SK-N-SH treated with all-trans-retinoic acid at 6 μM for 48 hours (cell line): ENCODE results near the gene PEPD.

Source experiments
- ATAC-seq: fragments of 200-7000 bp; cut with Tn5 transposase; 3 replicates; pipeline ENCODE4 v1.9.1; 2020; ENCODE audit warnings: mild to moderate bottlenecking, moderate library complexity
- ARNTL ChIP-seq: fragments of 450-650 bp; formaldehyde crosslinking; IDR thresholded peaks from 2 replicates; pipeline ENCODE4 v1.5.0; 2020; ENCODE audit warnings: low read depth, mild to moderate bottlenecking, moderate library complexity, borderline replicate concordance
- BACH2 ChIP-seq: fragments of 250-450 bp; sonication (Bioruptor Pico); IDR thresholded peaks from 2 replicates; pipeline ENCODE4 v1.9.0; 2021; ENCODE audit warnings: mild to moderate bottlenecking, borderline replicate concordance
- CREB5 ChIP-seq: fragments of 250-450 bp; sonication (Bioruptor Pico); IDR thresholded peaks from 2 replicates; pipeline ENCODE4 v1.5.1; 2020; ENCODE audit warnings: low read depth, mild to moderate bottlenecking, moderate library complexity
- CSDC2 ChIP-seq: fragments of 250-450 bp; sonication (Bioruptor Pico); IDR thresholded peaks from 2 replicates; pipeline ENCODE4 v1.5.0; 2020; ENCODE audit warnings: mild to moderate bottlenecking, moderate library complexity
- CSRNP3 ChIP-seq: fragments of 250-450 bp; sonication (Bioruptor Pico); IDR thresholded peaks from 2 replicates; pipeline ENCODE4 v1.5.1; 2021; ENCODE audit warnings: mild to moderate bottlenecking, moderate library complexity
- ESRRG ChIP-seq: fragments of 250-450 bp; sonication (Bioruptor Pico); IDR thresholded peaks from 2 replicates; pipeline ENCODE4 v1.6.1; 2021; ENCODE audit warnings: mild to moderate bottlenecking
- GLIS3 ChIP-seq: fragments of 250-450 bp; sonication (Bioruptor Pico); IDR thresholded peaks from 2 replicates; pipeline ENCODE4 v1.5.0; 2020; ENCODE audit warnings: mild to moderate bottlenecking, moderate library complexity
- ISL1 ChIP-seq: fragments of 250-450 bp; sonication (Bioruptor Pico); IDR thresholded peaks from 2 replicates; pipeline ENCODE4 v2.1.2; 2022; ENCODE audit warnings: mild to moderate bottlenecking, moderate library complexity
- OSR1 ChIP-seq: fragments of 250-450 bp; sonication (Bioruptor Pico); IDR thresholded peaks from 2 replicates; pipeline ENCODE4 v1.8.0; 2022; ENCODE audit warnings: moderate library complexity, mild to moderate bottlenecking, inconsistent platforms
- POU6F1 ChIP-seq: fragments of 250-450 bp; sonication (Bioruptor Pico); IDR thresholded peaks from 2 replicates; pipeline ENCODE4 v1.8.0; 2021; ENCODE audit warnings: low read depth, mild to moderate bottlenecking, moderate library complexity, borderline replicate concordance
- PPARA ChIP-seq: fragments of 250-450 bp; sonication (Bioruptor Pico); IDR thresholded peaks from 2 replicates; pipeline ENCODE4 v1.5.0; 2020; ENCODE audit warnings: mild to moderate bottlenecking, borderline replicate concordance
- RARB ChIP-seq: fragments of 250-450 bp; sonication (Bioruptor Pico); IDR thresholded peaks from 2 replicates; pipeline ENCODE4 v1.8.0; 2021; ENCODE audit warnings: mild to moderate bottlenecking, moderate library complexity
- SNAI2 ChIP-seq: fragments of 250-450 bp; sonication (Bioruptor Pico); IDR thresholded peaks from 2 replicates; pipeline ENCODE4 v1.5.0; 2020; ENCODE audit warnings: mild to moderate bottlenecking, moderate library complexity
- TCF4 ChIP-seq: fragments of 250-450 bp; sonication (Bioruptor Pico); IDR thresholded peaks from 2 replicates; pipeline ENCODE4 v1.8.0; 2021; ENCODE audit warnings: mild to moderate bottlenecking, moderate library complexity, borderline replicate concordance
- TOX ChIP-seq: fragments of 250-450 bp; sonication (Bioruptor Pico); IDR thresholded peaks from 2 replicates; pipeline ENCODE4 v1.8.0; 2021; ENCODE audit warnings: mild to moderate bottlenecking, moderate library complexity, borderline replicate concordance
- TSHZ2 ChIP-seq: fragments of 250-450 bp; sonication (Bioruptor Pico); IDR thresholded peaks from 2 replicates; pipeline ENCODE4 v1.5.0; 2020; ENCODE audit warnings: mild to moderate bottlenecking, moderate library complexity
- ZC3H10 ChIP-seq: fragments of 250-450 bp; sonication (Bioruptor Pico); IDR thresholded peaks from 2 replicates; pipeline ENCODE4 v1.5.1; 2021; ENCODE audit warnings: mild to moderate bottlenecking, moderate library complexity
- ZFP3 ChIP-seq: fragments of 250-450 bp; sonication (Bioruptor Pico); IDR thresholded peaks from 2 replicates; pipeline ENCODE4 v1.5.0; 2020; ENCODE audit warnings: mild to moderate bottlenecking, moderate library complexity
- ZFP30 ChIP-seq: fragments of 450-650 bp; formaldehyde crosslinking; IDR thresholded peaks from 2 replicates; pipeline ENCODE4 v1.5.0; 2022; ENCODE audit warnings: mild to moderate bottlenecking, moderate library complexity
- ZNF565 ChIP-seq: fragments of 450-650 bp; formaldehyde crosslinking; conservative IDR thresholded peaks from 2 replicates; pipeline ENCODE4 v1.5.0; 2020; ENCODE audit warnings: low read depth, mild to moderate bottlenecking, moderate library complexity
- ZNF70 ChIP-seq: fragments of 450-650 bp; formaldehyde crosslinking; IDR thresholded peaks from 2 replicates; pipeline ENCODE4 v1.5.0; 2020; ENCODE audit warnings: mild to moderate bottlenecking, moderate library complexity
- ZNF8 ChIP-seq: fragments of 450-650 bp; formaldehyde crosslinking; IDR thresholded peaks from 2 replicates; pipeline ENCODE4 v1.5.0; 2020; ENCODE audit warnings: mild to moderate bottlenecking, moderate library complexity

Gene PEPD

GRCh38 chr19:33375837-33376159 is 145.8 kb downstream of the PEPD start:
- no peak for ATAC-seq
- TF ChIP-seq TCF4 (CRISPR knock-in tag) = no peak
- no peak for TF ChIP-seq PPARA (CRISPR knock-in tag)

- TF ChIP-seq RARB (CRISPR knock-in tag) (no peak), ZNF70 (CRISPR knock-in tag) (no peak), ZFP3 (CRISPR knock-in tag) (no peak), ZC3H10 (CRISPR knock-in tag) (no peak), TOX (CRISPR knock-in tag) (no peak), TSHZ2 (CRISPR knock-in tag) (no peak), ISL1 (CRISPR knock-in tag) (no peak), ARNTL (CRISPR knock-in tag) (no peak), CSDC2 (CRISPR knock-in tag) (no peak), ZNF8 (CRISPR knock-in tag) (no peak), BACH2 (CRISPR knock-in tag) (no peak), ZNF565 (no peak), PPARA (CRISPR knock-in tag) (no peak), CSRNP3 (CRISPR knock-in tag) (no peak), ZFP30 (CRISPR knock-in tag) (no peak)
- no peak for ATAC-seq
Observed at GRCh38 chr19:33375156-33375836, 146.3 kb downstream of the PEPD start.

GRCh38 chr19:33374236-33374714 is 147.3 kb downstream of the PEPD start:
- ATAC-seq = peak; percentile 43
- TF ChIP-seq ZNF565 = no peak
- no peak for TF ChIP-seq CSDC2 (CRISPR knock-in tag)
- TF ChIP-seq CREB5 (CRISPR knock-in tag) = no peak
- no peak for TF ChIP-seq ZFP30 (CRISPR knock-in tag)
- TF ChIP-seq GLIS3 = no peak

GRCh38 chr19:33373453-33374235 is 147.9 kb downstream of the PEPD start, which contains the start of gene CEBPG:
TSS of gene CEBPG (plus strand) at chr19:33373709. CDS start at chr19:33379240, 5,531 bp downstream.
- peak; percentile 99 for ATAC-seq
- TF ChIP-seq PPARA (CRISPR knock-in tag) = no peak
- TF ChIP-seq CSDC2 (CRISPR knock-in tag) = no peak
- TF ChIP-seq CREB5 (CRISPR knock-in tag) = no peak
- TF ChIP-seq ZC3H10 (CRISPR knock-in tag) = no peak
- no peak for TF ChIP-seq ZFP3 (CRISPR knock-in tag)
- no peak for TF ChIP-seq ZNF8 (CRISPR knock-in tag)
- TF ChIP-seq ESRRG (CRISPR knock-in tag) = no peak
- no peak for TF ChIP-seq RARB (CRISPR knock-in tag)
- TF ChIP-seq POU6F1 (CRISPR knock-in tag) = no peak
- no peak for TF ChIP-seq CSRNP3 (CRISPR knock-in tag)
- no peak for TF ChIP-seq ARNTL (CRISPR knock-in tag)
- no peak for TF ChIP-seq TCF4 (CRISPR knock-in tag)
- TF ChIP-seq SNAI2 (CRISPR knock-in tag) = no peak
- no peak for TF ChIP-seq OSR1 (CRISPR knock-in tag)
- no peak for TF ChIP-seq ZFP30 (CRISPR knock-in tag)
